HG03521 (cell line): ENCODE measurements around the gene LTBR.

Experiments used
- ATAC-seq: cut with Tn5 transposase; IDR thresholded peaks from one replicate; pipeline ENCODE4 v1.9.1; 2021; ENCODE audit warnings: mild to moderate bottlenecking, moderate library complexity; ENCODE audit not compliant: unreplicated experiment

The LTBR gene

GRCh38 chr12:6346235-6346832 is 37.6 kb upstream of the LTBR start:
- ATAC-seq: no peak

GRCh38 chr12:6346942-6347341 is 37.0 kb upstream of the LTBR start:
- ATAC-seq: no peak

GRCh38 chr12:6347367-6348338 is 36.3 kb upstream of the LTBR start:
- ATAC-seq: no peak

- no peak for ATAC-seq
These were observed 32.3 kb upstream of the LTBR start for GRCh38 chr12:6351622-6352021.

- no peak for ATAC-seq
These were observed 31.5 kb upstream of the LTBR start for GRCh38 chr12:6352193-6353173.

- no peak for ATAC-seq
These were observed 29.2 kb upstream of the LTBR start for GRCh38 chr12:6354495-6355393.

- ATAC-seq: no peak
These were observed 28.2 kb upstream of the LTBR start for GRCh38 chr12:6355491-6356373.

GRCh38 chr12:6356374-6356820 is 27.6 kb upstream of the LTBR start:
- ATAC-seq: no peak

GRCh38 chr12:6358881-6359280 is 25.1 kb upstream of the LTBR start:
- no peak for ATAC-seq

GRCh38 chr12:6360080-6360571 is 23.8 kb upstream of the LTBR start:
- ATAC-seq: no peak

- no peak for ATAC-seq
These were observed 23.1 kb upstream of the LTBR start for GRCh38 chr12:6360578-6361490.

- ATAC-seq: no peak
These were observed 22.1 kb upstream of the LTBR start for GRCh38 chr12:6361834-6362233.

- ATAC-seq: no peak
These were observed 21.6 kb upstream of the LTBR start for GRCh38 chr12:6362403-6362802.

GRCh38 chr12:6363010-6363329 is 21.0 kb upstream of the LTBR start:
- no peak for ATAC-seq

- ATAC-seq: no peak
These were observed 20.5 kb upstream of the LTBR start for GRCh38 chr12:6363330-6364043.

GRCh38 chr12:6364044-6364374 is 20.0 kb upstream of the LTBR start:
- ATAC-seq: no peak
